SHP77 (cell line): ENCODE results near the gene ZNF446.
"Not testable (repeated sequence)": the region's sequence is repeated elsewhere in the genome, so short reads cannot be mapped to it uniquely, and the experiment has no call there.

Source experiments
- DNase-seq, 2 experiments: peaks; one replicate each; lab custom pipeline; 2025; lab: John Stamatoyannopoulos, UW

ZNF446 gene

DNA sequence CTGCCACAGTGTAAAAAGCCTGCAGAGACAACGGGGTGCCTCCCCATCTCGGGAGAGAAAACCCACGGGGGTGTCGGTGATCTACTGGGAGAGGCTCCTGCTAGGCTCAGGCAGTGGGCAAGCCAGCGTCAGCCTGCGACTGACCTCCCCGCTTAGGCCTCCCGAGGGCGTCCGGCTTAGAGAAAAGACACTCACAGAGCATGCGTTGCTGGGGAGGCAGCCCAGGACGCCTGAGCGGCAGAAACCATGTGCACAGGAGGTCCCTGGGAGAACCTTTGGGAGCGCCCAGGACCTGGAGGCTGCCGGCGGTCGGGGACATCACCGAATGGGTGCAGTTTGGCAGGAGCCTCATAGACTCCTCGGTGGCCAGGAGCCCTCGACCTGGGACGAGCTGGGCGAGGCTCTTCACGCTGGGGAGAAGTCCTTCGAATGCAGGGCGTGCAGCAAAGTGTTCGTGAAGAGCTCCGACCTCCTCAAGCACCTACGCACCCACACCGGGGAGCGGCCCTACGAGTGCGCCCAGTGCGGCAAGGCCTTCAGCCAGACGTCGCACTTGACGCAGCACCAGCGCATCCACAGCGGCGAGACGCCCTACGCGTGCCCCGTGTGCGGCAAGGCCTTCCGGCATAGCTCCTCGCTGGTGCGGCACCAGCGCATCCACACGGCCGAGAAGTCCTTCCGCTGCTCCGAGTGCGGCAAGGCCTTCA is 5.2 kb upstream of the ZNF446 start:
- not testable (repeated sequence) for DNase-seq

DNA sequence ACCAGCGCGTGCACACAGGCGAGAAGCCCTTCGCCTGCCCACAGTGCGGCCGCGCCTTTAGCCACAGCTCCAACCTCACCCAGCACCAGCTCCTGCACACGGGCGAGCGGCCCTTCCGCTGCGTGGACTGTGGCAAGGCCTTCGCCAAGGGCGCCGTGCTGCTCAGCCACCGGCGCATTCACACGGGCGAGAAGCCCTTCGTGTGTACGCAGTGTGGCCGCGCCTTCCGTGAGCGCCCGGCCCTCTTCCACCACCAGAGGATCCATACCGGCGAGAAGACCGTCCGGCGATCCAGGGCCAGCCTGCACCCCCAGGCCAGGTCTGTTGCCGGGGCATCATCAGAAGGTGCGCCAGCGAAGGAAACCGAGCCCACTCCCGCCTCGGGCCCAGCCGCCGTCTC is 4.4 kb upstream of the ZNF446 start:
- DNase-seq: no peak

DNA sequence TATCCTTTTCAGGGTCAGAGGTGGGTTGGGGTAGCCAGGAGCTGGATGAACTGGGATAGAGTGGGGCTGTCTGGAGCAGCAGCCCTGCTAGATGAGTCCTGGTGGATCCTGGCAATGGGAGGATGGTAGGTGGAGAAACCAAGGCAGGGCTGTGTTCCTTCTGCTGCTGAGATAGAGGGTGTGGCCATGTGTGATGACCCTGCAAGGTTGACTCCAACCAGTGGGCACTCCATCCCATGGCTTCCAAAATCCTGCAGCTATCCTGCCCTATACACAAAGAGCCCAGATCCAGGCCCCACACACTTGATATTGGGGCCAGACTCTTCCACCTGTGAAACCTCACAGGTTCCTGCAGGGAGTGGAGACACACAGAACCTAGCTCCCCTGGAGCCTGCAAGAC is 2.4 kb upstream of the ZNF446 start:
- no peak for DNase-seq

DNA sequence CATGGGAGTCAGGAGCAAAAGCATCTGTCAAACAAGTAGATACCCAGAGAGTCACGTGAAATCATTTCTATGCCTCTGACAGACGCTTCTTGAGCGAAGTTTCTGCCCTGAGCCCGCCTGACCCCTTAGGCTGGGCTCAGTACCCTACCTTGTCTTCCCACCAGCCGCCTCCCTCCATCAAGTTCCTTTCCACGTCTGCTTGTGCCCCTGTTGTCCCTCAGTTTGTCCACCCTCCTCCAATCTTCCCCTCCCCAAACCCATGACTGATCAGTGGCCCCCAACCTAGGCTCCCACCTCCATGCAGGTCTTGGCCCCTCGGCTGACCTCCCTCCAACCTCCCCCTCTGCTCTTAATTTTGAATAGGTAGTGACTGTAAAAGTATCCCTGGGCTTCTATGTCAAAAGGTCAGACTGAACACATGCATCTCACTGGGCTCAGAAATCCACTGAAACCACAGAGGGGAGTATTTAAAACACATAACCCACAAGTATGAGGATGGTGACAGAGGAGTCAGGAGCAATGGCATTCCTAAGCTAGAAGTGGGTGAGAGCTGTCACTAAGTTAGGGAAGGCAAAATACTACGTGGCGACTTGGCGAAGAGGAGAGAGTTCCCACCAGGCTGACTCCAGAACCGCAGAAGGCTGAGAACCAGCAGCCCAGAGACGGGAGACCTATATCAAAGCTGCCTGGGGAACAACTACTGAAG is 1.7 kb upstream of the ZNF446 start:
- no peak for DNase-seq

DNA sequence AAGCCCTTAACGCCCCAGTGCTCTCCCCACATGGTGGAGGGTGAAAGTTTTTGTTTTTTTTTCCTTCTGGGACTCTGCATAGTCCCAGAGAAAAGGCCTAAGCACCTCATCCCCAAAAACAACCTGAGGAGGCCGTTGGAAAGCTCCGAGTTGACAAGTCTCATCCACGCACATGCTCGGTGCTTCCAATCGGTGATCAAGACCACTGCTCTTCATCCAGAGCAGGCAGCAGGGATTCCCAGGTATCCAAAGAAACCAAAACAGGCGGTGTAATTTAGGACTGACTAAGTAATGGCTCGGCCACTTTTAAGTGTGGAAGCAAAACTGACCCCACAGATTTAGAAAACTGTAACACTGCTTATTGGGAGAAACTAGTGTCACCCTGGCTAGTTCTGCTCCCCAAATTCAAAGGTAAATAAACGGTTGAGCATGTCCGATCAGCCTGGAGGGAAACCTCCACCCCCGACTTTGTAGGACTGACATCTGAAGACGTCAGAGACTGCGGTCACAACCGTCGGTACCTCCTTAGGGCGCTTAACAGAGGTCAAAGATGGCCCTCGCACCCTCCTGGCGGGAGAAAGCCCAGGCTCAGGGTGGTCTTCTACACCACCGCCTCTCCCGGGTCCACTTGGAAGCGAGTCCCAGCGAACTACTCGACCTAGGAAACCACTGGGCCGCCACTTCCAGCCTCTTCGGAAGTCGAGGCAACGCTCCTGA is 997 bp upstream of the ZNF446 start:
- no peak for DNase-seq

DNA sequence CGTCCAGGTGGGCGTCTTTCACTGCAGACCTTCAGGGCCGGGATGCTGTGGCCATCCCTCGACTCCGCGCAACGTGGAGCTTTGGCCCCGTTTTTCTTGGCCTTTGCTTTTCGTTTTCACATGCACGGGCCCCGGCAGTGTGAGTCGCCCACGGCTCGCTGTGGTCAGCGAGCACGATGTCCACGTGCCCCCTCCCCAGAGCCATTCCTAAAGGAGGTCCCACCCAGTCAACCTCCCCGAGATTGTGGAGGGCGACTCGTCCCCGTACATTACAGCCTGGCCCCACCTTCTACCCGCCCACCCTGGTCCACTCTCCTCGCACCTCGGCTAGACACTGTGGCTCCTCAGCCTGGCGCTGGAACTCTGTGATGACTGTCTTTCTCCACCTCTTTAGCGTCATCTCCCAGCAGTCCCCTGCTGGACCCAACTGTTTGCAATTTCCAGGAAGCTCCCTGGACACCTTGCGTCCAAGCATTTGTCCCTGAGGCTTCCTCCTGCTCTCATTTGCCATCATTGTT is 405 bp downstream of the ZNF446 start:
- DNase-seq: no peak

DNA sequence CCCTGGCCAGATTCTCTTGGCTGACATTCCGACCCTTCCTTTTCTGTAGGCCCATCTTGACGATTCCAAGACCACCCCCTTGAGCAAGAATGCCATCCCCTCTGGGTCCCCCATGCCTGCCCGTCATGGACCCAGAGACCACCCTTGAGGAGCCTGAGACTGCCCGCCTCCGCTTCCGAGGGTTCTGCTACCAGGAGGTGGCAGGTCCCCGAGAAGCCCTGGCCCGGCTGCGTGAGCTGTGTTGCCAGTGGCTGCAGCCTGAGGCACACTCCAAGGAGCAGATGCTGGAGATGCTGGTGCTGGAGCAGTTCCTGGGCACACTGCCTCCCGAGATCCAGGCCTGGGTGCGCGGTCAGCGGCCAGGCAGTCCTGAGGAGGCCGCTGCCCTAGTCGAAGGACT is 978 bp downstream of the ZNF446 start:
- no peak for DNase-seq

DNA sequence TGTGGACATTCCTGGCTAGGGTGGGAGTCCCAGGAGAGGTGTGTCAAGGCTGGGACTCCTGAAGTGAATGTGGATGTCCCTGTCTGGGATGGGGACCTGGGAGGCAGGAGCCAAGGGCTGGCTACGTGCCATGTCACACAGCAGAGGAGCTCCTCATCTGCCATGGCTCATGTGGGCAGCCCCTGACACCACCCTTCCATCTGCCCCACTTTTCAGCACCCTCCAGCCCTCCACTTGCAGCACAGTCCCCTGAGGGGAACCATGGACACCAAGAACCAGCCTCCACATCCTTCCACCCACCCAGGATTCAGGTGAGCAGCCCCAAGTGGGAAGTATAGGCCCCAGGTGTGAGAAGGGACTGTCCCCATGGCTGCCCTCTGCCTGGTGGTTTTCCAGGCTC is 1.7 kb downstream of the ZNF446 start:
- DNase-seq: no peak

DNA sequence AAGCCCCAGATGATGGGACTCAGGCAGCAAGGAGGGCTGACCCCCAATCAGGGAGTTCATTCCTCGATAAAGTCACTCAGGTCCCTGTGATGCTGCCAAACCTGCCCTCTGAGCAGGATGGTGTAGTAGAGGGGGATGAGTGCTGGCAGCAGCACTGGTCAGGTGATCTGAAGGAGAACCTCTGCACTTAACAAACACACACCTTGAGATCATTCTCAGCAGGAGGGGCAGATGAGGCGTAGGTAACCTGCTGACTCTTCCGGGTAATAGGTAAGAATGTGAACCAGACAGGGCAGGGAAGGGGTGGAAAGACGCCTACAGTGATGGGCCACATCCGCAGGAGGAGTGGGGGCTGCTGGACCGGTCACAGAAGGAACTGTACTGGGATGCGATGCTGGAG is 3.2 kb downstream of the ZNF446 start:
- DNase-seq: no peak

DNA sequence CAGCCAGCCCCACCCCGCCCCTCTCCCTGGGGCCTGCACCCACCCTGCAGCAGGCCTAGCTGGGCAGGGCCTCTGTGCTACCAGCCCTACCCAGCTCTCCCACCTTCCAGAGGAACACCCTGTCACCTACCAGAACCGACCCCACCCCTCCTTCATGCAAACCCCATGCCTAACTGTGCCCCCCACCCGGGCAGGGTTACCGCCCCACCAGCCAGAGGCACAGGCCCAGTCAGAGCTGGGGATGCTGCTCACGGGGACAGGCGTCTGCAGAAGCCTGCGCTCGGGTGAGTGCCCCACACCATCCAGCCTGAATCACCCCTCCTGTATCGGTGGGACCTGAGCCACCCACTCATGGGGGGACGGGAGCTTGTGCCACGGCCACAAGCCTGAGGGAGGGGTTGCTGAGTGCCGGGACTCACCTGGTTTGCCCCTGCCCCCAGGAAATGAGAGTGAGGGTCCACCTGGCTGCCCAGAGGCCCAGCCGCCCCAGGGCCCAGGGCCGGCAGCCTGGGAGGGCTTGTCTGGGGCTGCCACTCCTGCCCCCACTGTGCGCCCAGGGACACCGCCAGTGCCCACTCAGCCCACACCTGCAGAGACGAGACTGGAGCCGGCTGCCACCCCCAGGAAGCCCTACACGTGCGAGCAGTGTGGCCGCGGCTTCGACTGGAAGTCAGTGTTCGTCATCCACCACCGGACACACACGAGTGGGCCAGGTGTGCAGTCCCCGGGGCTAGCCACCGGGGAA is 3.8 kb downstream of the ZNF446 start:
- no peak for DNase-seq

DNA sequence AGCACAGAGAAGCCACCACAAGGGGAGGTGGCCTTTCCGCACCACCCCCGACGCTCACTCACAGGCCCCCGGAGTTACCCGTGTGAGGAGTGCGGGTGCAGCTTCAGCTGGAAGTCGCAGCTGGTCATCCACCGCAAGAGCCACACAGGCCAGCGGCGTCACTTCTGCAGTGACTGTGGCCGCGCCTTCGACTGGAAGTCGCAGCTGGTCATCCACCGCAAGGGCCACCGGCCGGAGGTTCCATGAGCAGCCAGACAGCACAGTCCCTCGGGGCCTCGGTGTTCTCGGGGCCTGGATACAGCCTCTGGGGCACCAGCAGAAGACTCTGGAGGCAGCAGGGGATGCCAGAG is 4.3 kb downstream of the ZNF446 start:
- DNase-seq: no peak

DNA sequence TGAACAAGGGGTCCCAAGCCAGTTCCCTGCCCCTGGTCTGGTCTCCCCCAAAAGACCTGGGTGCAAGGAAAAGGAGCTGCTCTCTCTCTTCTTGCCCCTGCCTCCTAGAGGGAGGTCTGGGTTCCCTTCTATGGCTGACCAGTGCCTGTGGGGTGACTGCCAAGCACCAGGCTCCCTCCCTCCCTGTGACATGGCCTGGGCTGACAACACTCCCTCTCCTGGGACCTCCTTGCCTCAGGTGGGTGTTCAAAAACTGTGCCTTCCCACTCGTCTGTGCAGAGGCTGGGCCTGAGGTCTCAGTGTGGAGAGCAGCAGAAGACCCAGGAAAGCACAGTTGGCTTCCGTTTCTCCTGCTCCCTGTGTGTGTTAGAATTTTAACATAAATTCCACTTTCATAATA is 4.7 kb downstream of the ZNF446 start:
- DNase-seq: no peak

DNA sequence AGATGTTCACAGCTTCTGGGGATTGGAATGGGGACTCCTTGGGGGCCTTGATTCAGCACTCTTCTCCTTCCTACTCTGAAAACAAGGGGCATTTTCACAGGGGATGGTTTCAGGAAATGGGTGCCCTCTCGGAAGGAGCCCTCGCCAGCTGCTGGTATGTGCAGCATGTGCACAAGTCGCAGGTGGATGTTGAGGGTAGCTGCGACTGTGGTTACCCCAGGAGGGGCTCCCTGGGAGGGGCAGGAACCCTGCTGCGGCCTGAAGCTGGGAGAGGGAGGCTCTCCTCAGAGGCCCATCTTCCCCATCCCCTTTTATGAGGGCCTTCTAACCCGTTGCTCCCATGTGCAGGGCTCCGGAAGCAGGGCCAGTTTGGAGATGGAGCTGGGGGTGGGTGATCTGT is 6.2 kb downstream of the ZNF446 start:
- DNase-seq: no peak

DNA sequence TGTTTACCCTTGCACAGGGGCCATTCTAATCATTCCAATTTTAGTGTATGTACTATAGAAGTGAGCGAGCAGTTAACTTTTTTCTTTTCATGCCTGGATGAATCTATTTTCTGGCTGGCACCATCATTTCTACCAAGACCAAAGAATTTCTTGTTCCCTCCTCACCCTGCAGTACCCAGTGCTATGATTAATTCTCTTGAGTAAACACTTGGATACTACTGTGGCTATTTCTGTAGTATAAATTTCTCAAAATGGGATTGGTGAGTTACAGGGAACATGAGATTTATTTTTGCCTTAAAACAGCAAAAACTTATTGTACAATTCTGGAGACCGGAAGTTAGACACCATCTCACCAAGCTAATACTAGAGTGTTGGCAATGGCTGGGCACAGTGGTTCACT is 7.6 kb downstream of the ZNF446 start:
- DNase-seq: no peak

DNA sequence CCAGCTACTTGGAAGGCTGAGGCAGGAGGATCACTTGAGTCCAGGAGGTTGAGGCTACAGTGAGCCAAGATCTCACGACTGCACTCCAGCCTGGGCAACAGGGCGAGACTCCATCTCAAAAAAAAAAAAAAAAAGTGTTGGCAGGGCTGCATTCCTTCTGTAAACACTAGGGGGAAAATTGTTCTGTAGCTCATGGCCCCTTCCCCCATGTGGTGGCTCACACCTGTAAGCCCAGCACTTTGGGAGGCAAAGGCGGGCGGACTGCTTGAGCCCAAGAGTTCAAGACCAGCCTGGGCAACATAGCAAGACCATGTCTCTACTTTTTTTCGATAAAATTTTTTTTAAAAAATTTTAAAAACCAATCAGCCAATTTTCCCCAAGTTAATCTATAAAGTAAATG is 8.2 kb downstream of the ZNF446 start:
- DNase-seq: not testable (repeated sequence)

DNA sequence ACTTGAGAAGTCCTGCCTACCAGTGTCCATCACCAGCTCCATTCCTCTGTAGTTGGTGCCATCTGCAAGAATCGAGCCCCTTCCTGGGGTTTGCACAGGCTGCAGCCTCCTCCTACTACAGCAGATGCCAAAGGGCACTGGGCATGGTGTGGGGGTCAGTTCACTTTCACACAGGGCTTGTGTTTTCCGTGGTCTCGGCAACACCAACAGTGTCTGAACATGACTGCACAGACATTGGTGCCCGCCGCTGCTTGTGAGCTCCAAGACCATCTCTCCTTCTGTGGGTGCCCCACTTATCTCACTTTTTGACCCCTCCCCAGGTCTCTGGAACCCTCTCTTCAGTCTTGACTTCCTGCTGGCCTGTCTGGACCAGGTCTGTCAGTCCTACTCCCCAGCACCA is 15.2 kb downstream of the ZNF446 start:
- DNase-seq: no peak

DNA sequence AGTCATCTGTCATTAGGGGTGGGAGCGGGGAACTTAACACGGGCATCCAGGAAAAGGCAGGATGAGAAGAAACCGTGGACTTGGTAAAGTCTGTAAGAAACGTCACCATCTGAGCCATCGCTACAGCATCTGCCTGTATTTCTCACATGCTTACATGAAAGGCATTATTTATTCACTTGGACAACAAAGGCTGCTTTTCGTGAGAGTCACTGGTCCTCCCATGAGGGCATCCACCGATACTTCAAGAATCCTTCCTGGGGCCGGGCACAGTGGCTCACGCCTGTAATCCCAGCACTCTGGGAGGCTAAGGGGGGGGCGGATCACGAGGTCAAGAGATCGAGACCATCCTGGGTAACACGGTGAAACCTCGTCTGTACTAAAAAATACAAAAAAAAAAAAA is 16.1 kb downstream of the ZNF446 start:
- DNase-seq: no peak

DNA sequence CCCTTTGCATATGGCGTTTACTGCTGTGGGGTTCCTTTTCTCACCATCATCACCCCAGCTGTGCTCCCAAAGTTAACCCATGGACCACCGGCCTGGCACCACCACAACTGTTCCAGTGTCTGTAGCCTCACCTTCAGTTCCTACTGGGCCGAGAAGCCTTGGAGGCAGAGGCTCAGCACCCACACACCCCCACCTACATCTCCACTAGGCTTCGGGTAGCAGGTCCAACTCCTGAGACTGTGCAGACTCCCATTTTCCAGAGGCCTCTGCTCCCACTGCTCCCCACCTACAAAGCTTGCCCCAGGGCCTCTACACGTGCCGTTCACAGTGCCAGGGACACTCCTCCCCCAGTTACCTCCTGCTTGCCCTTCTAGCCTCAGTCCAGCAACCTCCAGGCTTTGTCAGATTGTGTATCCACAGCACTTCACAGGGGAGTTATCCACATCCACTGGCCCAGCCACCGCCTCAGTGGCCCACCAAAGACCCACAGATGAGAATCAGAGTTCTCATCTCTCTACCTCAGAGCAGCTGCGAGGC is 21.6 kb downstream of the ZNF446 start:
- no peak for DNase-seq

DNA sequence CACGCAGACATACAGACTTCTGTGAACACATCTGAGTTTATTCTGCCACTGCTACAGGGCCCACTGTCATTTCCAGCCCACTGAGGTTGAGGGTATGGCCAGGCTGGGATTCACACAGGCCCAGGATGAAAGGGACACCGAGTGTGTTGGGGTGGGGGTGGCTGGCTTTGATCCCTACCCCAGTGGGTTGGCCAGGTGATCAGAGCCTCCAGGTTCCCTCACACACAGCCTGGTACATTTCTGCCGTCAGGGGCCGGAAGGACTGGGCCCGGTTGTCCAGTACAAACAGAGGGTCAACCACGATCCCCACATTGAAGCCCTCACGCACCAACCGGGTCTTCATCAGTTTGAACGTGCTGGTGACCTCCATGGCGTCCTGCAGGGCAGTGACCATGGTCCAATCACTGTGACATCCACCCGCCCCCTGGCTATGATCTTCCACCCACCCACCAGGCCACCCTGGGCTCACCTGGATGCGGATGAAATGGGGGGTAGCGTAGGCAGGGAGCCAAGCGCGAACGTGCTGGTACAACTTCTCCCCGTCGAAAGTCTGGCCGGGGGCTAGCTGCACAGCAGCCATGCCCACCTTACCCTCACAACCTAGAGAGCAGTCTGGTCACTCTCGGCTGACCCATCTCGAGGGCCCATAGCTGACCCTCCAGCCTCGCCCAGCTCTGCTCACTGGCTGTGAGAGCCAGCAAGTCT is 22.3 kb downstream of the ZNF446 start:
- DNase-seq: no peak

DNA sequence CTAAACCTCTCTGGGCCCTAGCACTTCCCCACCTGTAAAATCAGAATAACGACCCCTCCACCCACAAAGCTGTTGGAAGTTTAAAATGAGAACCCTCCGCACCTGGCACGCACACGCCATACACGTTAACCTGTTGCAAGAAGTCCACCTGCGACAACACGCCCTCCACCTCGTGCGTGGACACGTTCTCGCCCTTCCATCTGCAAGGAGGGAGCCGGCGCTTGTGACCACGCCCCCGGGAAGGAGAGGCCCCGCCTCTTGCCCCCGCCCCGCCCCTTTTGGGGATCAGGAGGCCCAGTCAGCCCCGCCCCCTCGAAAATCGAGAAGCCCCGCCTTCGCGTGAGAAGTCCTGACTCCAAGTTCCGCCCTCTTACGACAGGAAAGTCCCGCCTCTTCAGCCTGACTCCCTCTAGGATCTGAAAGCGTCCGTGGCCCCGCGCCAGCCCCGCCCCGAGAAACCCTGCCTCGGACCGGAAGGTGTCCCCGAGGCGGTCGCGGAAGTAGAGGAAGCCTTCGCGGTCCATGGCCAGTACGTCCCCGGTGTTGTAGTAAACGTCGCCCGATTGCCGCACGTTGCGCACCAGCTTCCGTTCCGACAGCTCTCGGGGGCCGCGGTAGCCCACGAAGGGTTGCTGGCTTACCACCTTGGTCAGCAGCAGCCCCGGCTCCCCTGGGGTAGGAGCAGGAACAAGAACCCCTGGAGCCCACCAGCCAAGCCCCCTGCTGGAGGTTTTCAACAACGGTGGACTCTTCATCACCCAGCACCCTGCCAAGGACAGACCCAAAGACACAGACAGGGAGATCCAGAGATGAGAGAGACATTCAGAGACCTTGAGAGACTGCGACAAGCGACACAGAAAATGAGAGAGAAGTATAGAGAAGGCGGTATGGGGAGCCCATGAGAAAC is 23.1 kb downstream of the ZNF446 start:
- DNase-seq: peak; percentile 99
